Occipital lobe (tissue), 2 donors: Measurements from ENCODE around the gene PTPN6. TPM values are rescaled to one million over a fixed set of nuclear protein-coding genes. Genes with fewer than 3 reads are reported as not detected.

Experiments used
- DNase-seq: peaks from one replicate; lab custom pipeline; 2025; lab: John Stamatoyannopoulos, UW
- total RNA-seq: library from RNA; depleted of rRNA; stranded (reverse); fragments of >200 nt; gene quantifications from one replicate; pipeline ENCODE4 v1.2.3, GENCODE V29; 2014

Gene PTPN6
- total RNA-seq, 1 donor from 2014 or later: 3.1 TPM

DNA sequence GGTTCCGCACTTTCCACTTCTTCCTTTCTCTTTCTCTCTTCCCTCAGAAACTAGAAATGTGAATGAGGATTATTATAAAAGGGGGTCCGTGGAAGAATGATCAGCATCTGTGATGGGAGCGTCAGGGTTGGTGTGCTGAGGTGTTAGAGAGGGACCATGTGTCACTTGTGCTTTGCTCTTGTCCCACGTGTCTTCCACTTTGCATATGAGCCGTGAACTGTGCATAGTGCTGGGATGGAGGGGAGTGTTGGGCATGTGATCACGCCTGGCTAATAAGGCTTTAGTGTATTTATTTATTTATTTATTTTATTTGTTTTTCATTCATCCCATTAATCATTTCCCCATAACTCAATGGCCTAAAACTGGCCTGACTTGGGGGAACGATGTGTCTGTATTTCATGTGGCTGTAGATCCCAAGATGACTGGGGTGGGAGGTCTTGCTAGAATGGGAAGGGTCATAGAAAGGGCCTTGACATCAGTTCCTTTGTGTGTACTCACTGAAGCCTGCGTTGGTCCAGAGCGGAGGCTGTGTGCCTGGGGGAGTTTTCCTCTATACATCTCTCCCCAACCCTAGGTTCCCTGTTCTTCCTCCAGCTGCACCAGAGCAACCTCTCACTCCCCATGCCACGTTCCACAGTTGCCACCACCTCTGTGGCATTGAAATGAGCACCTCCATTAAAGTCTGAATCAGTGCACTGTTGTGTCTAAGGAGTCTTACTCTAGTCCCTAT lies 28.0 kb upstream of the PTPN6 start:
- no peak for DNase-seq

DNA sequence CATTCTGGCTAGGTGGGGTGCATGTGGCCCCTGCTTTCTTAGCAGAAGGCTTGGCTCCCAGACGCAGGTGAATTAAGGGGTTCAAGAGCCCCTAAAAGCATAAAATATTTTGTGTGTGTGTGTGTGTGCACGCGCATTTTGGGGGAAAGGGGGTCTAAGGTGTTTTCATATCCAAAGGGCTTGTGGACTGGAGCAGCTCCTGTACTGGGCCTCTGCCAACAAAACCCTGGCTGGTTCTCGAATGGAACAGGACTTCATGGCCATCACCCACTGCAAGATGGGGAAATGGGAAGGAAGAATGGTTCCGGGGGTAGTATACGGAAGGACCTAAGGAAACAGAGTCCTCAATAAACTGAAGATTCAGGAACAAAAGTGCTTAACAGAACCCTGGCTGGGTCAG lies 27.3 kb upstream of the PTPN6 start:
- no peak for DNase-seq

DNA sequence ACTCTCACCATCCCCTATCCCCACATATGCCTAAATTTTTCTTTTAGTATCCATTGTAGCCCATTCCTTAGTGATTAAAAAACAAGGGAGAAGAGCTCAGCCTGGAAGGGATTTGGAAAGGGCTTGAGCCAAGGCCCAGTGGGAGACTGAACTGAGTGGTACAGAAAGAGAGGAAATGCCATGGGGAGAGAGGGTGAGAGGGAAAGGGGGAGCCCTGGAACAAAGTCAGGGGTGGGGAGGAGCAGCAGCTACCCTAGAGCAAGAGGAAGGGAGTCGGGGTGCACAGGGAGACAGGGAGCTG lies 26.0 kb upstream of the PTPN6 start:
- DNase-seq: no peak

DNA sequence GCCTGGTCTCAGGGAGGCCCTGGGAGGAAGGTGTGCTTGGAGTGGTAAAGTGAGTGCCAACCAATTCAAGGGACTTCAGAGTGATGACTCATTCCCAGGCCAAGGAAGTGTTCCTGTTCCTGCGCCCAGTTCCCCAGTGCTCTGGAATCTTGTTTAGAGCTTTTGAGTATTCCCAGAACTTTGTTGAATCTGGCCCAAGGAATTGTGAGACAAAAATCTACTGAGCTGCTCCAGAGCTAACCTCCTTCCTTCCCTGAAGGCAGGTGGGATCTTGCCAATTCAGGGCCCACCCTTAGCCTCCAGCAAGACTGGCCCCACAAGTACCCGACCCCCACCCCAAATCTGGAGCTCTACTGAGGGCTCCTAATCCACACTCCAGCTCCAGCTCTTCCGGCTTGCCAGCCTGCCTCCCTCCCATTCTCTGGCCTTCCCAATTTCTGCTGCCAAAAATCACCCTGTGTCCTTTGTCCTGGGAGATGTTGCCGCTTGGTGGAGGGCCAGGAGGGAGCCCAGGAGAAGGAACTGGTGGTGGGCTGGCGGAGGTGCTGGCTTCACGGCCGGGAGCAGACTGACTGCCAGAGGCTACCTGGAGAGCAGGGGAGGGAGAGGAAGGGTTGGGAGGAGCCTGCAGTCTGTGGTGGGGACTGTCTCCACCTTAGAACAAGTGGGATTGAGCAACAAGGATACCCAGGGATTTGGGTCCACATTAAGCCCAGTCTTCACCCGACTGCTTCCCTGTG lies 25.4 kb upstream of the PTPN6 start:
- DNase-seq: peak; percentile 50

DNA sequence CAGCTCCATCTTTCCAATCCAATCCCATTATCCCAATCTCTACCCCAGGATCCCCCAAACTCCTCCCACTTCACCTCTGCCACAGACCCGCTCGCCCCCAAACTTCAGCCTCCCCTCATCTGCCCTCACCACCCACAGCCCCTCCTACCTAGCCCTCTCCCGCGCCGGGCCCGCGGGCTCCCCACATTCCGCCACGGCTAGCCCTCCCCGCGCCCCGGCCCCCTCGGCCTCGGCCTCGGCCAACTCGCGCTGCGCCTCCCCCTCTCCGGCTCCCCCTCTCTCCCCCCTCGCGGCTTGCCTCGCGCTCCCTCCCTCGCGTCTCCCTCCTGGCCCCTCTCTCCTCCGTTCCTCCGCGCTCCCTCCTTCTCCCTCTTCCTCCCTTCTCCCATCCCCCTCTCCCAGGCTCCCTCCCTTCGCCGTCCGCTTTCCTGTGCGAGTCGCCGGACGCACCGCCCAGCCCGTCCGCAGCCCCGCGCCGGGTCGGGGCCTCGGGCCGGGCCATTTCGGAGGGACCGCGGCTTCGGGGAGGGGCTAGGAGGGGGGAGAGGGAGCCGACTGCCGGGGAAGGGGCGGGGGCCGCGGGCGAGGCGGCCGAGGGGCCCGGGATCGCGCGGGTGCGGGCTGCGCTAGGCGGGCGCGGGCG lies 23.7 kb upstream of the PTPN6 start, which contains the start of gene ATN1:
ATN1 (plus strand) TSS at position 581 of the 643 bp plus-strand sequence. CDS start 6,043 bp downstream, outside the sequence.
- peak; percentile 51 for DNase-seq

DNA sequence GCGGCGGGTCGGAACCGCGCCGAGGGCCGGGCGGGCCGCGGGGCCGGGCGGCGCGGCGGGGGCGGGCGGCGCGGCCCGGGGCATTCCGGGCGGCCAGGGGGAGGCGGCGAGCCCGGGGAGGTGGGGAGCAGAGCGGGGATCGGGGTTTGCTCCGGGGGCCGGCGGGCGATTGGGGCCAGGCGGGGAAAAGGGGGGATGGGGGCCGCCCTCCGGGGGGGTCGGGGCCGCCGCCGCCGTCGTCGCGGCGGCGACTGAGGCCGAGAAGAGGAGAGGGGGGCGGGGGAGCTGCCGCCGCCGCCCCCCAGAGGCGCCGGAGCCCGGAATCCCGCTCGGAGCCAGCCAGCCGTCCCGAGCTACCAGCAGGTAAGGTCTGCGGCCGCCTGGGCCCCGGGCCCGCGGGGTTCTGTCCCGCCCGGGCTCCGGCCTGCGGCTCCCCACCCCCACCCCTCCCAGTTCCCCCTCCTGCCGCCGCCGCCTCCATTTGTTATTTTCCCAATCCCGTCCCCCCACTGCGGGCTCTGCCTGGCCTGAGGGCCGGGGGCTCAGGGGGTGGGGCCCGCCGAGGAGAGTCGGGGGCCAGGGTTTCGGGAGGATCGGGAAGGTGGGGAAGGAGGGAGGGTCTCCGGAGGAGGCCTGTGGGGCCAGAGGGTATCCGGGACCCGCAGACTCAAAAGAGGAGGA lies 23.0 kb upstream of the PTPN6 start:
- DNase-seq: no peak

DNA sequence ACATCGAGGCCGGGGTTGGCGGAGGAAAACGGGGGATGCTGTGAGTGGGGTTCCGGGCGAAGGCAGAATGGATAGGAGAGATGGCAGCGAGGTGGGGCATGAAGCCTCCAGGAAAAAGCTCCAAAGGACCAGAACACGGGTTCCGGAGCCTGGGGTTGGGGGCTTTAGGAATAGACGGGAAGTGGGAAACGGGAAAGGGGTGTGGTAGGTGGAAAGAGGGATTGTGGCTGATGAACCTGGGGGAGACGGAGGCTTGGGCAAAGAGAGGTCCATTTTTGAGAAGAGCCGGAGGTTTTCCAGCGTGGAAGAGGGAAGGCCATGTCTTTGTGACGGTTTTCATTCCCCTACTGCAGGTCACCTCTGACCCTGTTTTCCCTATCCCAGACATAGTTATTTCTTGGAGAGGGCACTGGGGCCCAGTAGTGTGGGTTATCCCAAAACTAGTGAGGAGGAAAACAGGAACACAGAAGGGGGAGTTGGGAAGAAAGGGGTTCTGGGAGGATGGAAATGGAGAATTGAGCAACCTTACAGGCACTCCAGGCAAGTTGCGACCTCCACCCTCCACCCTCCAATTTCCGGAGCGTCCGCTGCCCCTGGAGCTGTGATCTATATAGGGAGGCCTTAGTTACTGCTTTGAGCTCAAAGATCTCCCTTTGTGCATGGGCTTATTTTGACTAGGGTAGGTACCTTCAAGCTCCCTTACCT lies 22.3 kb upstream of the PTPN6 start:
- DNase-seq: no peak

DNA sequence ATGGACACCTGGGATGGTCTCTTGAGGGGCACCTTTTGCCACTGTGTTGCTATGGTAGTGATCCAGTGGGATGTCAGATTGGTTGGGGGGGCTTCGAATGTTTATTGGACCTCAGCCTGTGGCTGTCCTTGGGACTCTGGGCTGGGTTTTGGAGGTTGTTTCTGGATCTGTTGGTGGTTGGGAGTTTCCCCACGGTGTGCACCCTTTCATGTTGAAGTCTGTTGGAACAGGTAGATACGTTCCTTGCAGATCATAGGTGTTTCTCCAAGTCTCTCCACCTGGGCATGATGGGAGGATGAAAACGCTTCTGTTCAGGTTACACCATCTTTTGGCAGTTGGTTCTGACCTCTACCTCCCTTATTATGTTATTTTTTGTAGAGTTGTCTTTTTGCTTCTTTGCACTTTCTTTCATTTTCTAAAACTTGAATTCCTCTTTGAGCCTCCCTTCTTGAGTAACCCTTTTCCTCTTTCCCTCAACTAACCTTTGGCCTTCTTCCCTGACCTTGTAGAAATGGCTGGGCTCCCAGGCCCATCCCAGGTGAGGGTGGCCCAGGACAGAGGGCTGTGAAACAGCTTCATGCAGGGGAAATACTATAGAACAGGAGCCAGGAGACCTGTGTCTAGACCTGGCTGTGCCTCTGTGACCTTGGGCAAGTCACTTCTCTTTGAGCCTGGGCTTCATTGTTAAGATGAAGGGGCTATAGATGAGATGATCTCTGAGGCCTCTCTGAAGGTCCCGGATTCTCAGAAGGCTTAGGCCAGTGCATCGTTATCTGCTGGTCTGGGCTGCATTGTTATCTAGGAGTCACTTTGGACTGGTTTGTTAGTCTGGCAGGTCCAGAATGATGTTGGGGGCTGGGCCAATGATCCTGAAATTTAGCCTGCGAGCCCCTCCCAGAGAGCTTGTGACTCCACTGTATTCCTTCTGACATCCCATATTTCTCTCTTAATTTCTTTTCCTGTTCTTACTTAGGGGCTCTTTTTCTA lies 21.4 kb upstream of the PTPN6 start:
- no peak for DNase-seq

DNA sequence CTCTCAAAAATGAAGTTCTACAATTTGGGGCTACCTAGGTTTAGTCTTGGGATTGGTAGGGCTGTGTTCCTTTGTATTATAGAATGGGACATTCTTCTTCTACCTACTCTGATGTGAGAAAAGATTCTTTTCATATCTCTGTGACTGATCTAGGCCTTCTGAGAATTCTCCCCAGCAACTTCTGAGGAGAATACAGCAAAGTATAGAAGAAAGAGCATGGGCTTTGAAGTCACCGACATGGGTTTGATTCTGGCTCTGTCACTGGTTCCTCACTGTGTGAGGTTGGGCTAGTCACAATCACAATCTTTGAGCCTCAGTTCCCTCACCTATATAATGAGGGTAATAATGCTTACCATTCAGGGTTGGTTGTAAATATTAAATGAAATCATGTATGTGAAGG lies 18.4 kb upstream of the PTPN6 start:
- DNase-seq: no peak

DNA sequence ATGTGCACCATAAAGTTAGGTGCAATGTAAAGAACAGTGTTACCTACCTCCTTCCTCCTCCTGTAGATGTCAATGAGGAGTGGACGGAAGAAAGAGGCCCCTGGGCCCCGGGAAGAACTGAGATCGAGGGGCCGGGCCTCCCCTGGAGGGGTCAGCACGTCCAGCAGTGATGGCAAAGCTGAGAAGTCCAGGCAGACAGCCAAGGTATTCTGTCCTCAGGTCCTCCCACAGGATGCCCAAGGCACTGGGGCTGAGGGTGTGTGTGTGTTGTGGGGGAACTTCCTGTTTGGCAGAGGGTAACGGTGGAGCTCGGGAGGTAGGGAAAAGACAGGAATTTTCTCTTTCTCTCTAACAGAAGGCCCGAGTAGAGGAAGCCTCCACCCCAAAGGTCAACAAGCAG lies 17.0 kb upstream of the PTPN6 start:
- no peak for DNase-seq

DNA sequence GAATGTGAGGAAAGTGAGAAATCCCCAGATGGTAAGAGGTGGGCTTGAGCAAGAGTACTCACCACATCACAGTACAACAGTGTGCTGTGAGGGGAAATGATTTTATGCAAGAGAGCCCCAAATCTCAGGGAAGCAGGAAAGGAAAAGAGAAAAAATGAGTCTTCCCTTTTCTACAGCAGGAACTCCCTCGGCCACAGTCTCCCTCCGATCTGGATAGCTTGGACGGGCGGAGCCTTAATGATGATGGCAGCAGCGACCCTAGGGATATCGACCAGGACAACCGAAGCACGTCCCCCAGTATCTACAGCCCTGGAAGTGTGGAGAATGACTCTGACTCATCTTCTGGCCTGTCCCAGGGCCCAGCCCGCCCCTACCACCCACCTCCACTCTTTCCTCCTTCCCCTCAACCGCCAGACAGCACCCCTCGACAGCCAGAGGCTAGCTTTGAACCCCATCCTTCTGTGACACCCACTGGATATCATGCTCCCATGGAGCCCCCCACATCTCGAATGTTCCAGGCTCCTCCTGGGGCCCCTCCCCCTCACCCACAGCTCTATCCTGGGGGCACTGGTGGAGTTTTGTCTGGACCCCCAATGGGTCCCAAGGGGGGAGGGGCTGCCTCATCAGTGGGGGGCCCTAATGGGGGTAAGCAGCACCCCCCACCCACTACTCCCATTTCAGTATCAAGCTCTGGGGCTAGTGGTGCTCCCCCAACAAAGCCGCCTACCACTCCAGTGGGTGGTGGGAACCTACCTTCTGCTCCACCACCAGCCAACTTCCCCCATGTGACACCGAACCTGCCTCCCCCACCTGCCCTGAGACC lies 15.6 kb upstream of the PTPN6 start:
- DNase-seq: no peak

DNA sequence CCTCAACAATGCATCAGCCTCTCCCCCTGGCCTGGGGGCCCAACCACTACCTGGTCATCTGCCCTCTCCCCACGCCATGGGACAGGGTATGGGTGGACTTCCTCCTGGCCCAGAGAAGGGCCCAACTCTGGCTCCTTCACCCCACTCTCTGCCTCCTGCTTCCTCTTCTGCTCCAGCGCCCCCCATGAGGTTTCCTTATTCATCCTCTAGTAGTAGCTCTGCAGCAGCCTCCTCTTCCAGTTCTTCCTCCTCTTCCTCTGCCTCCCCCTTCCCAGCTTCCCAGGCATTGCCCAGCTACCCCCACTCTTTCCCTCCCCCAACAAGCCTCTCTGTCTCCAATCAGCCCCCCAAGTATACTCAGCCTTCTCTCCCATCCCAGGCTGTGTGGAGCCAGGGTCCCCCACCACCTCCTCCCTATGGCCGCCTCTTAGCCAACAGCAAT lies 14.9 kb upstream of the PTPN6 start:
- DNase-seq: no peak

DNA sequence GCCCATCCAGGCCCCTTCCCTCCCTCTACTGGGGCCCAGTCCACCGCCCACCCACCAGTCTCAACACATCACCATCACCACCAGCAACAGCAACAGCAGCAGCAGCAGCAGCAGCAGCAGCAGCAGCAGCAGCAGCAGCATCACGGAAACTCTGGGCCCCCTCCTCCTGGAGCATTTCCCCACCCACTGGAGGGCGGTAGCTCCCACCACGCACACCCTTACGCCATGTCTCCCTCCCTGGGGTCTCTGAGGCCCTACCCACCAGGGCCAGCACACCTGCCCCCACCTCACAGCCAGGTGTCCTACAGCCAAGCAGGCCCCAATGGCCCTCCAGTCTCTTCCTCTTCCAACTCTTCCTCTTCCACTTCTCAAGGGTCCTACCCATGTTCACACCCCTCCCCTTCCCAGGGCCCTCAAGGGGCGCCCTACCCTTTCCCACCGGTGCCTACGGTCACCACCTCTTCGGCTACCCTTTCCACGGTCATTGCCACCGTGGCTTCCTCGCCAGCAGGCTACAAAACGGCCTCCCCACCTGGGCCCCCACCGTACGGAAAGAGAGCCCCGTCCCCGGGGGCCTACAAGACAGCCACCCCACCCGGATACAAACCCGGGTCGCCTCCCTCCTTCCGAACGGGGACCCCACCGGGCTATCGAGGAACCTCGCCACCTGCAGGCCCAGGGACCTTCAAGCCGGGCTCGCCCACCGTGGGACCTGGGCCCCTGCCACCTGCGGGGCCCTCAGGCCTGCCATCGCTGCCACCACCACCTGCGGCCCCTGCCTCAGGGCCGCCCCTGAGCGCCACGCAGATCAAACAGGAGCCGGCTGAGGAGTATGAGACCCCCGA lies 14.3 kb upstream of the PTPN6 start:
- no peak for DNase-seq

DNA sequence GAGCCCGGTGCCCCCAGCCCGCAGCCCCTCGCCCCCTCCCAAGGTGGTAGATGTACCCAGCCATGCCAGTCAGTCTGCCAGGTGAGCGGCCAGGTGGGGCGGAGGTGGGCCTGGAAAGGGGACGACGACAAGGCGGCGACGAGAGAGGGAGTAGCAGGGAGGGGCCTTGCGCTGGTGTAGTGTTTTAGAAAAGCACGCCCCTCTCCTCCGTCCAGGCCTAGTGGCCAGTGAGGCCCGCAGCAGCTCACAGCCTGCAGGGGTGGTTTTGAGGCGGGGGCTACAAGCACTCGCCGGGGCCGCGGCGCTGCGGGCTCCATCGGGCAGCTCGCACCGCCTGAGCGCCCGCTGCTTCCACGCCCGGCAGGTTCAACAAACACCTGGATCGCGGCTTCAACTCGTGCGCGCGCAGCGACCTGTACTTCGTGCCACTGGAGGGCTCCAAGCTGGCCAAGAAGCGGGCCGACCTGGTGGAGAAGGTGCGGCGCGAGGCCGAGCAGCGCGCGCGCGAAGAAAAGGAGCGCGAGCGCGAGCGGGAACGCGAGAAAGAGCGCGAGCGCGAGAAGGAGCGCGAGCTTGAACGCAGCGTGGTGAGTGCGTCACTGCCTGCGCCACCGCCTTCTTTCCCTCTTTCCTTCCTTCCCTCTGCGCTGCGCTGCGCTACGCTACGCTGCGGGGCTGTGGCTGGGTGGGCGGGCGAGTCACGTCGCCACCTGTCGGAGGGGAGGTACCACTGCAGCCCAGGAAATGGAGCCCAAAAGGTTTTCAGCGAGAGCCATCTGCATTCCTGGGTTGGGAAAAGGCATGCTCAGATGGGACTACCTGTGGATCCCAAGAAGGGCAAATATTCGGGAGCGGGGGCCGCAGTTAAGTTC lies 13.4 kb upstream of the PTPN6 start:
- peak; percentile 90 for DNase-seq

DNA sequence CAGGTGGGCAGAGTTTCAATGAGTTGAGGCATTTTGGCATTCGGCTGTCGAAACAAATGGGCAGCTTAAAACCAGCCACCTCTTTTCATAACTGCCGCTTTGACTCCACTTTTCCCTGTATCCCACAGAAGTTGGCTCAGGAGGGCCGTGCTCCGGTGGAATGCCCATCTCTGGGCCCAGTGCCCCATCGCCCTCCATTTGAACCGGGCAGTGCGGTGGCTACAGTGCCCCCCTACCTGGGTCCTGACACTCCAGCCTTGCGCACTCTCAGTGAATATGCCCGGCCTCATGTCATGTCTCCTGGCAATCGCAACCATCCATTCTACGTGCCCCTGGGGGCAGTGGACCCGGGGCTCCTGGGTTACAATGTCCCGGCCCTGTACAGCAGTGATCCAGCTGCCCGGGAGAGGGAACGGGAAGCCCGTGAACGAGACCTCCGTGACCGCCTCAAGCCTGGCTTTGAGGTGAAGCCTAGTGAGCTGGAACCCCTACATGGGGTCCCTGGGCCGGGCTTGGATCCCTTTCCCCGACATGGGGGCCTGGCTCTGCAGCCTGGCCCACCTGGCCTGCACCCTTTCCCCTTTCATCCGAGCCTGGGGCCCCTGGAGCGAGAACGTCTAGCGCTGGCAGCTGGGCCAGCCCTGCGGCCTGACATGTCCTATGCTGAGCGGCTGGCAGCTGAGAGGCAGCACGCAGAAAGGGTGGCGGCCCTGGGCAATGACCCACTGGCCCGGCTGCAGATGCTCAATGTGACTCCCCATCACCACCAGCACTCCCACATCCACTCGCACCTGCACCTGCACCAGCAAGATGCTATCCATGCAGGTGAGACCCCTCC lies 12.6 kb upstream of the PTPN6 start:
- DNase-seq: no peak

DNA sequence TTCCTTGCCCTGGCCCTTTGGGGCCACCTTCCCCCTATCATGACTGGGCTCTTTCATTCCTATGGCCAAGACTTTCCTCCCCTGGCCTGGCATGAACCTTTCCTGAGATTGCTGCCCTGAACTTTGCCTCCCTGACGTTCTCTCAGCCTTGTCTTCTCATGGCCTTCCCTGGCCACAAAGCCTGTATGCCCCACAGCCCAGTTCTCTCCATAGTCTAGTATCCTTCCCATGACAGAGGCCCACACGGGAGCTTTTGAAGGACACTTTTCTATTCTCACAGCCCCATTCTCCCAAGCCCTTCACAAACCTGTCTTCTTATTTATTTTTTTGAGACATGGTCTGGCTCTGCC lies 12.0 kb upstream of the PTPN6 start:
- no peak for DNase-seq

DNA sequence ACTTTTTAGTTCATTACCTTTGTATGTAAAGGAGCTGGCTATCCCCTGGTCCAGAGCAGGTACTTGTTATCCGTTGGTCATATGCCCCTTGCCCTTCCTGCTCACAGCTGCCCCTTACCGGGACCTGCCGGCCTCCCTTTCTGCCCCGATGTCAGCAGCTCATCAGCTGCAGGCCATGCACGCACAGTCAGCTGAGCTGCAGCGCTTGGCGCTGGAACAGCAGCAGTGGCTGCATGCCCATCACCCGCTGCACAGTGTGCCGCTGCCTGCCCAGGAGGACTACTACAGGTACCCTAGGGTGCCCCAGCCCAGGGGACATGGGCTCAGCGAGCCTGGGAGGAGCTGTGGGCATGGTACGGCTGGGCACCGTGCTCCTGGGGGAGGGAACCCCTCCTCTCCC lies 9.9 kb upstream of the PTPN6 start:
- DNase-seq: no peak
